ENCODE results near the gene MYO5B.

The MYO5B gene

DNA sequence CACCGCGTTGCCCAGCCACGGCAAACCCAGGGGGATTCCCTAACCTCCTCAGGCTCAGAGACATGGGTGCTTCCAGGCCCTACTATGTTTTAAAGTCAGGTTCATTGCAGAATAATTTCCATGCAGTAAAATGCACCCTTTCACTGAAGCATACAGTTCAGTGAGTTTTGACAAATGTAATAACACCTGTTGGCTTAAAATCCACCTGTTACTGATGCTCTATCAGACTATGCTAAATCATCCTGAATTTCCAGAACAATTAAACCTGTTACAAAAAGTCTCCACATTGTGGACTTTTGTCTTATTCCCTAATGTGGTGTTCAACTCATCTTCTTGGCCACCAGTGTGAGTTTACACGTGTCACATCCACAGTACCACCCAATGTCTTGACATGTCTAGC lies 234.6 kb downstream of the MYO5B start:
- no peak for DNase-seq

DNA sequence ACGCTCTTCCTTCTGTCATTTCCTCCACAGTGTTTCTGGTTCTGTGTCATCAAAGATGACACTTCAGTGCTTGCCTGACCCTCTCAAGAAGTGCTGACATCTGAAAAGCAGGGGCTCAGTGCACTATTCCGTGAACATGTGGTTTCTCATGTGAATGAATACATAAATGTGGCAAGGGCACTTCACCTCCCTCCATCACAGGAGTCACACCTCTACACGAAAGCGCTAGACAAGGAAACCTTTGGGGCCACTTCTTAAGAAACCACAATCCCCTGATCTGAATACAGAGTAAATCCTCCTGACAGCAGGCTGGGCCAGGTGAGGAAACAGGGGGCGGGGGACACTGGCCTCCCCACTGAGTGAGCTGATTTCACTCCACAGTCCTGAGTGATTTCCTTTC lies 235.8 kb downstream of the MYO5B start:
- no peak for DNase-seq

DNA sequence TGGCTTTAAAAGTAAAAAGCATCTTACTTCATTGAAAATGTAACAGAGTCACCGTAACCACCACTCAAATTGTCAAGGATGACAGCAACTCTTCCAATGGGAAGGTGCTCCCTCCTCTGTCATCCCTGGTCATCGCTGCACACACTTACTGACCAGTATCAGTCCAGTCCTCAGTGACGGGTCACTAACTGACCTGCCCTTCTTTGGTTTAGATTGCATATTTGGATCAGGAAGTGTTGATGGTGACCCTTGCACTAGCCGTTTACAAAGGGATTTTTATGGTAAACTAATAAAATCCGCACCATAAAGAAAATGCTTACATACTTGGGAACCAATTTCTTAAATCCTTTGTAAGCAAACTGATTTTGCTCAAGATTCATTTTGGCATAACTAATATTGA lies 239.7 kb downstream of the MYO5B start:
- DNase-seq, result no peak

DNA sequence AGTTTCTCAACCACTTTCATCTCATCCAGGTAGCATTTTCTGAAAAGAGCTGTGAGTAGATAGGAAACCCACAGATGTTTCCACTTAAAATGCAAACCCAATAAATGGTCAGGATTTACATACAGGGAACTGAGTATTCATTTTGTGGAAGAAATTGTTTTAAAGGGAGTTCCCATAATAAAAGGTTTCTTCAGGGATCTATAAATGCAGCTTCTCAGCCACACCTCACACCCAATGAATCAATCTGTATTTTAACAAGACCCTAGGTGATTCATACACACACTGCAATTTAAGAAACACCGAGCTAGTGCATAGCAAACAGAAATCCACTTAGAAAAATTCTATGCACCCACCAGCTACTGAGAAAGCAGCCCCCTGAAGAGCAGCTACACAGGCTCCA lies 241.6 kb downstream of the MYO5B start:
- DNase-seq, result no peak

DNA sequence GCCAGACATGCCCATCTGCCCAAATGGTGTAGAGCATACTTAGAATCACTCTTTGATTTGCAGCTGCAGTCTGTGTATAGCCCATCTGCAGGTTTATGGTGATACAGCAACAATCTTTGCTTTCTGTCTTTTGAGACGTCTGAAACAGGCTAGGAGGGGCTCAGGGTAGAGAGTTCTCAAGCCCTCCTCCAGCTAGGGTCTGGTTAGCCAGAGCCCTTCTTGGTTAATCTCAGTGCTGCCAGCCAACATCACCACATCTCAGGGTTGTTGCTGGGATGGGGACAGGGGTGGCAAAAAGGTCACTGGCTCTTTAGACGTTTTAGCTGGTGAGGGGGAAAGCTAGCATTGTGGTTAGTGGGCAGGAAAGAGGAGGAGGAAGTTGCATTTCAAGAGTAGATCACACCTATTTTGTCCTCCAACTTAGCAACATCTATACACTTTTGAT lies 245.0 kb downstream of the MYO5B start:
- peak in 3 of 6 experiments; percentile 37 to 49 (median 43) for DNase-seq

DNA sequence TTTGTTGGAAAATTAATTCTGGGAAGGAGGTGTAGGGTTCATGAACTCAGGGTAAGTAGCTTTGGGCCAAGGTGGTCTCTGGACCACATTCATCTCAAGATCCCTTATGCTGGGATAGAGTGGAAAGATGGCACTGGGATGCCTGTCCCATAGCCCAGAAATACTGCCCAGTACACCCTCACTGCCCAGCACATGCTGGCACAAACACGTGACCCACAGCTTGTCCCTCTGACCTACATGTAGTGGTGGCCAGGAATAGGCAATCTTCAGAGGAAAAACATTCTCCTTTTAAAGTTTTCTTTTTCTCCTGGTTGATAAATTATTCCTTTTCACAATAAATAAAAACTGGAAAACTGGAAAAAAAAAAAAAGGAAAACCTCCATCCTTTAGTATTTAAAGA lies 246.0 kb downstream of the MYO5B start:
- DNase-seq, result no peak

DNA sequence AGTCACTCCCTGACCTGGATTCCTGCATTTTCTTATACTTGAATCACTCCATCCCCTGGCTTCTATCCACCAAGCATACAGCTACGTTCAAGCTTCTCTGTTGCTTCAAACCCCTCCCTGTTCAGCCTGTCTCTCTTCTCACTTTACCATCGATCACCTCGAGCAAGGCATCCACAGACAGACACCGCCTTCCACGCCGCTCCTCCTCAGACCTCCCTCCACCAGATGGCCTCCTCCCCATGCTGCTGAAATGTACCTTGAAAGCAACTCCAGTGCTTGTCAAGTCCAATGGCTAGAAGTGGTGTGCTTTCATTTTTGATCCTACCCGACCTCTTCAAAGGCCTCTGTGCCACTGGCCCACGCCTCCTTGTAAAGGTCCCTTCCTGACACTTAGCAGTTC lies 250.3 kb downstream of the MYO5B start:
- peak in 2 of 6 experiments; percentile 10 for DNase-seq

DNA sequence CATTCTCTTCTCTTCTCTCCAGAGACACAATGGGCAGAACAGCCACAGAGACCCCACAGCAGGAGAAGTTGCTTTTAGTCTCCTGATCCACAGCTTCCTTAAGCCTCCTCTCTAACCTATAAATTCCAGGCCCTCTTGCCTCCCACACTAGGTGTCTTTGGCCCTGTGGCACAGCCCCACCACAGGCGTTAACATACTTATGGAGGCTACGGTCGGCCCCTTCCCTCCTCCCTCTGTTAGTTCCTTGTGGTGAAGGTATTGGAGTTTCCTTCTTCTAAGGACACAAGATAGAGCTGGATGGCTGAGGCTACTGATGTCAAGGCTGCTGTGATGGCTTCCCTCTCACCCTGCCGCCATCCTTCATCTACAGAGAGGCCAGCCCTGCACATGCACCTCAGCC lies 258.1 kb downstream of the MYO5B start:
- no peak for DNase-seq

DNA sequence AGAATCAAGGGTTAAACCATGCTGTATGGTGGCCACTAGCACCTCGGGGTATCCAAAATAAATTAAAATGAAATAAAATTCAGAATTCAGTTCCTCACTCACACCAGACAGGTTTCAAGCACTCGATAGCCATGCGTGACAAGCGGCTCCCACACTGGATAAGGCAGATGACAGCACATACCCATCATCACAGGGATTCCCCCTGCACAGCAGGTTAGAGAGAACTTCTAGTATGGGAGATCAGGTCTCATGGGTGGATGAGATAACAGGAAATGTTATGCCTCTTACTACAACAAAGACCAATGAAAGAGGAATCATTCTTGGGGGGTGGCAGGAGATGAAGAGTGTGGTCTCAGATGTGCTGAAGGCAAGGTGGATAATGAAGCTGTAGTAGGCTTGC lies 259.7 kb downstream of the MYO5B start:
- DNase-seq, result no peak

DNA sequence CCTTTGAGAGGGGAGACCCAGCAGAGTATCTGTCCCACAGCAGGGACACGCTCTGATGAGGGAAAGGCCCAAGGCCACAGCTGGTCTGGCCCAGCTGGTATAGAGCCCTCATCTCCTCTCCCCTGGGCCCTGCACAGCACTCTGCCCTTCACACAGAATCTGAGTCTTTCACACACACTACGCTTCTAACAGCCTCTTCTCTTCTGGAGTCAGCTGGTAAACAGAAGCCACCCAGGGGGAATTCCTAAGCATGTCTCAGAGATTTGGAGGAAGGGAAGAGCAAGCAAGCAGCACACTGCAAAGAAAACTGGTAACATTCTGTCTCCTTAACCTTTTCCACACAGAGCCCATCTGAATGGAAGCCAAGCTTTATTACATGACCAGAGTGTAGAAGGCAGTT lies 260.5 kb downstream of the MYO5B start:
- DNase-seq, result no peak

DNA sequence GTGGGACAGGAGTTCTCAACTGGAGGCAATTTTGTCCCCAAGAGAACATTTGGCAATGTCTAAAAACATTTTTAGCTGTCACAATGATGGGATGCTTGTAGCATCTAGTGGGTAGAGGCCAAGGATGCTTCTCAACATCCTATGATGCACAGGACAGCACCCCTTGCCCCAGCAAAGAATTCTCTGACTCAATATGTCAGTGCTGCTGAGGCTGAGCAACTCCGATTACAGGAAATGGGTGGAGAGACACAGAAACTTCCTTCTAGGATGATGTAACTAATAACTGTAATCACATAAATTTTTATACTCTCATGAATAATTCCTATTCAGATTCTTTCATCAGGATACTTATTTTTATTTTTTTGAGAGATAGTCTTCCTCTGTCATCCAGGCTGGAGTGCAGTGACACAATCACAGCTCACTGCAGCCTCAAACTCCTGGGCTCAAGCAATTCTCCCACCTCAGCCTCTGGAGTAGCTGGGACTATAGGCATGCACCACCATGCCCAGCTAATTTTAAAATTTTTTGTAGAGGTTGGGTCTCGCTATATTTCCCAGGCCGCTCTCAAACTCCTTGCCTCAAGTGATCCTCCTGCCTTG lies 261.3 kb downstream of the MYO5B start:
- no peak for DNase-seq

DNA sequence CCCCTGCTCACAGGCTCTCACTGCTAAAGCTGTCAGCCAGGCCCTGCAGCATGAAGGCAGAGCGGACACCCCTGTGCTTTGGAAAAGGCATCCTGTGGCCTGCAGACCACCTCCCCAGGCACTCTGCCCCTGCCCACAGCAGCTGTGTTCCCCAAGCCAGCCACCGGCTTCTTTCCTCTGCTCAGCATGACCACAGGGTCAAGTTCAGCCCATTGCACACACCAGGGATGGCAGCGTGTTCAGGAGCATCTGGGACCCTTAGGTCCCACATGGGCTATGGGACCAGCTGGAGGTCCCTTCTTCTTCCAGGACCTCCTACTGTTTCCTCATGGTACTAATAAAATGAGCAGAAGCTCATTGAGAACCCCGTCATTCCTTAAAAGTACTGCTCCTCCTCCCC lies 263.2 kb downstream of the MYO5B start:
- DNase-seq, result no peak

DNA sequence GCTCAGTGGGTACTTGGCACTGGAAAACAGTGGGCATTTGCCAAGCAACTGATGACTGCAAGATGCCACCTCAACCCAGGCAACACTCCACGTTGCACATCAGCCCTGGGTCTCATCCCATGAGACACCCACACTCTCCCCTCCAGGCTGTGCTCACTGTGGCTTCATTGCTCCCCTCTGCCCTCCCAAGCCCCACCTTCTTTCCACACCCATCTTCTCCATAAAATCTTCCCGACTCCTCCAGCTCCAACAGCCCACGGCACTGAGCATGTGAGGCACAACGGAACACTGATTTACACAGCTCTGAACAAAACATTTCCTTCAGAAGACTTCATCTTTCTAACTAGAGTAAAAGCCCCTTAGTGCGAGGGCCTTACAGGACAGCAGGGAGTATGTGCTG lies 263.8 kb downstream of the MYO5B start:
- no peak for DNase-seq

DNA sequence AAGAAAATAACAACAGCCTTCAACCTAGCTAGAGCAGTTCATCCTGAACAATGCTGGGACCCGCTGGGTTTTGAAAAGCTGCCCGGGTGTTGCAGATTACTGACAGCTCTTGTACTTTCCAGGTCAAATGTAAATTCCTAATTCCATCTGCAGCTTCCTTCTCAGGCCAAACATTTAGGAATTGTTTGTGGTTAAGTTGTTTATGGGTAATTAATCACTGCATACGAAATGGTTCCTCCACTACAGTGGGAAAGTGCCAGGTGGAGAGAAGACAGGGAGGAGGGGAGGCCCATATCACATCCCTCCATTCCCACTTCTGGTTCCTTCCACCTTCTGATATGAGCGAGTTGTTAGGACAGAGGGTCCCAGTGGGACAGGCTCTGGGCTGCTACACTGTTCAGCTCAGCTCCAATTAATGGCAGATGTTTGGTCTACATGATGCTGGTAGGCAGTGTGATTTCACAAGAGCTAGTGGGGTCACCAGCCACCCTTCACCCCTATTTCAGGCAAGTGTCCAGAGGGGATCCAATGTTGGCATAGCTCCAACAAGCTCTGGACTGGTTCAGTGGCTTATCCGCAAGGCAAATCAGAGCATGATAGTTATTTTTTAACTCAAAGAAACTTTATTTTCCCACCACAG lies 268.7 kb downstream of the MYO5B start:
- no peak for DNase-seq

DNA sequence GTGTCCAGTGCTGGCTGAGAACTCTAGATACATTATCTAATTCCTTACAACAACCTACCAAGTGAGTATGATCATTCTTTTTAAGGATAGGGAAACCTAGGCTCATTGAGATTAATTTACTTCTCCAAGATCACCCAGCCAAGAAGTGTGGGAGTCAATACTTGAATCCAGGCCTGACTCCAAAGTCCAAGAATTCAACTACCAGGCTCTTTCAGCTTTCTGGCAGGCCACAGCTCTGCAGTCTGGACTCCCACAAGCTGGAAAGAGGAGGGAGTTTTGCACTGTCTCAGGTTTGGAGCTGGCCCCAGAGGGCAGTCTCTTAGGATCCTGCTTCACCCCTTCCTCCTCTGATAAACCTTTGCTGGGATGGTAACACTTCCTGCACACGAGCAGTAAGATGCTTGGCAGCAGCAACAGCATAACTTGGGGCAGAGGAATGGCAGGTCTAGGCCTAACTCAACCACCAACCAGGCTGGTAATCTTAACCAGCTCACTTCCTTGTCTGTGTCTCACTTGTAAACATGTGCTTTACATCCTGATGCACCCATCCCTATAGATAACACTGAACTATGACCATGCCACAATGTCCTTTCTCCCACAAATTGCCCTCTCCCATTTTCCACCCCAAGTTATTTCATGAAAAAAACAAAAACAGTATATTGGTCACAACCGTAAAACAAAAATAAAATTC lies 270.5 kb downstream of the MYO5B start:
- no peak for DNase-seq

DNA sequence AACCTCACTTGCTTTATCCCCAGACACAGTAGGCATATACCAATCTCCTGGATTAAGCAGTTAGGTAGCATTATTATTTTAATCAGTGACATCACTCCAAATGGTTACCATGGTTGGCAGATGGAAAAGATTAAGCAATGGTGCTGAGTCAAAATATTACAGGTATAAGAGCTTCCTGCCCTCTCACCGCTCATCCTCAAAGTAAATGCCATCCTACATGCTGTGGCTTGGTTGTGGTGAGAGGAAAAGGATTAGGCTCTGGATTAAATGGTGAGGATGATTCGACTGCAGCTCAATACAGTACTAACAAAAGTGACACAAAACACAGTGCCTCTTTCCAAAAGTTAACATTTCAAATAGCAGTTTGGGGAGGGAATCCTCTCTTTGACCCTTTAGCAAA lies 272.7 kb downstream of the MYO5B start:
- no peak for DNase-seq

DNA sequence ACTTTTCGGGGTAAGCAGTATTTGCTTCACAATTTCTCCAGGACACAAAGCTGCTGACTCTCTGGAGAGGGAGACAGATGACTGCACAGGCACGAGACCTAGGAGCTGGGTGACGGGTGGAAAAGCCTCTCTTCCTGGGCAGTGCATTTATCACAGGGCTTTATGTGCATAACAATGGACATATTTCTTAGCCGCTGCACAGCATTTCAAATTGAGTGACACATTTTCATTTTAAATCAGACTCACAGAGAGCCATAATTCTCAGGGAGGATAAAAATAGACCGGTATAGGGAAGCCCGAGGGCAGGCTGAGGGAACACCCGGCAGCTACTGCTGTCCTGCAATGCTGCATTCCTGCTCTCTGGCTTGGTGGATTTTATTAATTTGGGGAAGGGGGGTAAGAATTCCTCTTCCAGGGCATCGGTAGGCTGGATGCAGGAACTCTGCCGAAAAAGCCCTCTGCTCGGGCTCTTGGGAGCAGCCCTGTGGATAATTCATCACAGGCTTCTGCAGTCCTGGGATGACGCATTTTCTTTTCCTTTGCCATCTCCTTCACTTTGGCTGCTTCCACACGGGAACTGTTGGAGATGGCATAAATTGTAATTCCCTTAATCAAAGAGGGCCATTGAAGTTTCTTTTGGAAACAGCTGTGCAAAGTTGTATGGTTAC lies 273.5 kb downstream of the MYO5B start:
- DNase-seq, result no peak

DNA sequence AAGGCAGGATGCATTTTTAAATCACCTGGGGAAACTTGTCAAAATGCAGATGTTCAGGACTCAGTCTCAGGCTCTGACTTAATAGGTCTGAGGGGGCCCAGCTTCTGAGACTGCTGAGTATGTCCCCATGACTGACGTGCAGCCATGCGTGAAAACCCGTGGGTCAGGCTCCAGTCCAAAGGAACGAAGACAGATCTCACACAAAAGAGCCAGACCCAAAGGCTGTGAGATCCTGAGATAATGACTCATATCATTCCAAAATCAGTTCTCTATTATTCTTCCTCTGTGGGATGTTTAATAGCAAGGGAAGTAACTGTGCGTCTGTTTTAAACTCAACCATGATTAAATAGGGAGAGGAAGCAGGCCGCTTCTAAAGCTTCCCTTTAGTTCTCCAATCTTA lies 274.2 kb downstream of the MYO5B start:
- DNase-seq, result no peak

DNA sequence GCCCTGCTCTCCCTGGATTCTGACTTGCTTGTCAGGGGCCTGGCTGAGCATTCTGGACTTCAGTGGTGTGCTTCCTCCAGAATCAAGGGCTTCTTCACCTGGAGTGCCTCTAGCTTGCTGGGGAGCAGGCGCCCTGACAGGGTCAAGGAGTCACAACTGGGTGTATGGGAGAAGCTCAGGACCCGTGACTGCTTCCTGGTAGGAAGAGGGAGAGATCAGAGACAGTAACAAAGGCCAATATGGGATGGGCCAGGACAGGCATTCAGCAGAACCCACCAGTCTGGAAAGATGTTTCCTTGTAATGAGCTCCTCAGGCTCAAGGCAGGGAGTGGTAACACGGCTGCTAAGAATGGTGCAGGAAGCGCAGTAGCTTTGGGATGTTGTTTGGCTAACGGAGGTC lies 277.2 kb downstream of the MYO5B start:
- DNase-seq, result no peak

DNA sequence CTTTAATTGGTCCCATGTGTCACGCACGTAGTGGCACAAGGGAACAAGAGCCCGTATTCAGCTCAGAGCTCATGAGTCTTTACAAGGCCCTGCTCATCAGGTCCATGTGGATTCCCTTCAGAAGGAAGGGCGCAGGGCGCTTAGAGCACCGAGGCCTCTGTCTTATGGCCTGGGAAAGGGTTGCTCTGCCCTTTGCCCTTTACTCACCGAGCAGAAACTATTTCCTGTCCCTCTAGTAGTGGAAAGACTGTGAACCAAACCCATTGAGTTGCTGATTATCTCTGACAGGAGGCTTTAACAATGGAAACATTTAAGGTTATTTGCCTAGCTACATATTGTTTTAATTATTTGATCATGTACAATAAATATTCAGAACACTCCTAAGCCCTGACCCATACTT lies 279.6 kb downstream of the MYO5B start:
- no peak for DNase-seq

DNA sequence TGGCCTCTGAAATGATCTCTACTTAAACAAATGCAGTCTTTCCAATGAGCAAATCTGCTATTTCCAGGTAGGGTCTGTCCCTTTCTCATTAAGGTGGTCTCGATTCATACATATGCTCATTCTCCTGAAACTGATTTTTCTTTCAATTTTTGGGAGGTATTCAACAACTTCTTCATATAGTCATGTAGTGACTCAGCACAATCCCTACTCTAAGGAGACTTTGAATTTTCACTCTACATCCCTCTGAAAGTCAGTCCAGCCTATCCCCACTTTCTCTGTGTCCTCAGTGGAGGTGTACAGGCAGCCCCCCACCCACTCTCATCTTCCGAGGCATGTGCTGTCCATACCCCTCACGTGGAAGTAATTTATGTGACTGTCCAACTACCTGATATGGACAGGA lies 281.7 kb downstream of the MYO5B start:
- DNase-seq, result no peak

DNA sequence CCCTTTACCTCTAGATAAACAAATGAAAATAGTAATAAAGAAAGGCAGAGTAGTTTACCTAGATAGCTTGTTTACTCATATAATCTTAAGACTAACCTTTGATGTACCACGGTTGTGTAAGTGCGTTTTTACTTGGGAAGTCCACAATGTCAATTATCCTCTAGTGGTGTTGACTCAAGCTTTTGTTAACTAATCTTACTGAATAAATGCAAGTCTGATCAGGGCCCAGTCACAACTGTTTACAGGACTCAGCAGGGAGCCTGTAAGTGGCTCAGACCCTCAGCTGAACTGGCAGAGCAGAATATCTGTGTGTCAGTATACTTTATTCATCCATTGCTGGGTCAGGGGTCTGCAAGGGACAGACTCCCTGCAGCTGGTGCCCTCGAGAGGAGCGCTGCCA lies 283.5 kb downstream of the MYO5B start:
- no peak for DNase-seq

DNA sequence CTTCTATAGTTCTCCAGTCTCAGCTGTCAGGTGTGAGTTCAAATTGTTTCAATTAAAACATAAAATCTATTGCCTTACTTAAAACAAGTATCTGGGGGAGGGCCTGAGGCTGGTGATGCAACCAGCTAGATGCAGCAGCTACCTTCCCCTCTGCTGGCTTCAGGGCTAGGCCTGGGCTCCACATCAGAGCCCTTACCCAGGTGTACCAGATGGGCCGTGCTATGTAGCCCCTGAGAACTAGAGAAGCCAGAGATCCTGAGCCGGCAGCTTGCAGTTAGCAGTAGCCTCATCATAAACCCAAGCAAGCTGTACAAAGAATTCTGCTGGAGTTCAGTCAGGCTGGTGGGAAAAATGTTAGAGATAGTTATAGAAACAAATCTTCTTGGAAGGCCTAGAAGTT lies 284.0 kb downstream of the MYO5B start:
- no peak for DNase-seq

DNA sequence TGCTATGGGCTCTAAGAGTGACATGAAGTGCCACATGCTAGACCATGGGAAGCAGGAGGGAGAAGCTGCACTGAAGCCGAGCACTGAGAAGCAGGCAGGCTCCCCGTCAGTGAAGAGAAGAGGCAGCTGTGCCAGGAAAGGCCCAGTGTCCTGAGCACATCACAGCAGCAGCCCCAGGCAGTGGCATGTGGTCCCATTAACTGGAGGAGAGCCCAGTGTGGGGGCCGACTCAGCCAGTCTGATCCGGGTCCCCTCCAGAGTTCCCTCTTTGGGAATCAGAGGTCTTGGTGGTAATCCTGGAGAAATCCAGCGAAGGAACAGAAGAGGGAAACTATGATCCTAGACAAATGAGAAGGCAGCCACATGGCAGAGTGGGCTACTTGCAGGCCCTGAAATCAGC lies 284.9 kb downstream of the MYO5B start:
- DNase-seq, result no peak

Data from stimulated activated naive CD4-positive, alpha-beta T cell (primary cell).